ENCODE data around the gene CFAP74. TPM values are rescaled to one million over a fixed set of nuclear protein-coding genes. Genes with fewer than 3 reads are reported as not detected.
A peak's percentile ranks its signal among the peaks of the same experiment; 100 is the strongest.

Gene CFAP74
- total and polyA plus RNA-seq, 2 of the 13 experiments (the other 11 are each of a cell fraction or from before 2014, with no cell fraction given) = 0.27 to 0.62 TPM

- TF ChIP-seq, protein P1, sequence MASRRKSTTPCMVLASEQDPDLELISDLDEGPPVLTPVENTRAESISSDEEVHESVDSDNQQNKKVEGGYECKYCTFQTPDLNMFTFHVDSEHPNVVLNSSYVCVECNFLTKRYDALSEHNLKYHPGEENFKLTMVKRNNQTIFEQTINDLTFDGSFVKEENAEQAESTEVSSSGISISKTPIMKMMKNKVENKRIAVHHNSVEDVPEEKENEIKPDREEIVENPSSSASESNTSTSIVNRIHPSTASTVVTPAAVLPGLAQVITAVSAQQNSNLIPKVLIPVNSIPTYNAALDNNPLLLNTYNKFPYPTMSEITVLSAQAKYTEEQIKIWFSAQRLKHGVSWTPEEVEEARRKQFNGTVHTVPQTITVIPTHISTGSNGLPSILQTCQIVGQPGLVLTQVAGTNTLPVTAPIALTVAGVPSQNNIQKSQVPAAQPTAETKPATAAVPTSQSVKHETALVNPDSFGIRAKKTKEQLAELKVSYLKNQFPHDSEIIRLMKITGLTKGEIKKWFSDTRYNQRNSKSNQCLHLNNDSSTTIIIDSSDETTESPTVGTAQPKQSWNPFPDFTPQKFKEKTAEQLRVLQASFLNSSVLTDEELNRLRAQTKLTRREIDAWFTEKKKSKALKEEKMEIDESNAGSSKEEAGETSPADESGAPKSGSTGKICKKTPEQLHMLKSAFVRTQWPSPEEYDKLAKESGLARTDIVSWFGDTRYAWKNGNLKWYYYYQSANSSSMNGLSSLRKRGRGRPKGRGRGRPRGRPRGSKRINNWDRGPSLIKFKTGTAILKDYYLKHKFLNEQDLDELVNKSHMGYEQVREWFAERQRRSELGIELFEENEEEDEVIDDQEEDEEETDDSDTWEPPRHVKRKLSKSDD (CRISPR knock-in tag; IDR thresholded peaks at IDR 0.05; ENCODE audit: low read depth) = 0 out of 2 replicates have a peak, but pooled peaks have one; percentile 44
- TF ChIP-seq, protein P2, sequence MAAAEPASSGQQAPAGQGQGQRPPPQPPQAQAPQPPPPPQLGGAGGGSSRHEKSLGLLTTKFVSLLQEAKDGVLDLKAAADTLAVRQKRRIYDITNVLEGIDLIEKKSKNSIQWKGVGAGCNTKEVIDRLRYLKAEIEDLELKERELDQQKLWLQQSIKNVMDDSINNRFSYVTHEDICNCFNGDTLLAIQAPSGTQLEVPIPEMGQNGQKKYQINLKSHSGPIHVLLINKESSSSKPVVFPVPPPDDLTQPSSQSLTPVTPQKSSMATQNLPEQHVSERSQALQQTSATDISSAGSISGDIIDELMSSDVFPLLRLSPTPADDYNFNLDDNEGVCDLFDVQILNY (CRISPR knock-in tag; conservative IDR thresholded peaks at IDR 0.05) = no peak
- TF ChIP-seq NPAS2 (CRISPR knock-in tag; IDR thresholded peaks at IDR 0.05; ENCODE audit: borderline replicate concordance) (no peak), ZNF24 (IDR thresholded peaks at IDR 0.05) (no peak), RARA (CRISPR knock-in tag; IDR thresholded peaks at IDR 0.05) (no peak), ERF (CRISPR knock-in tag; IDR thresholded peaks at IDR 0.05) (no peak), ZNF556 (CRISPR knock-in tag; IDR thresholded peaks at IDR 0.05; ENCODE audit: borderline replicate concordance) (no peak)
Measured at GRCh38 chr1:1986451-1987141, 17.0 kb downstream of the CFAP74 start (continued).

DNA sequence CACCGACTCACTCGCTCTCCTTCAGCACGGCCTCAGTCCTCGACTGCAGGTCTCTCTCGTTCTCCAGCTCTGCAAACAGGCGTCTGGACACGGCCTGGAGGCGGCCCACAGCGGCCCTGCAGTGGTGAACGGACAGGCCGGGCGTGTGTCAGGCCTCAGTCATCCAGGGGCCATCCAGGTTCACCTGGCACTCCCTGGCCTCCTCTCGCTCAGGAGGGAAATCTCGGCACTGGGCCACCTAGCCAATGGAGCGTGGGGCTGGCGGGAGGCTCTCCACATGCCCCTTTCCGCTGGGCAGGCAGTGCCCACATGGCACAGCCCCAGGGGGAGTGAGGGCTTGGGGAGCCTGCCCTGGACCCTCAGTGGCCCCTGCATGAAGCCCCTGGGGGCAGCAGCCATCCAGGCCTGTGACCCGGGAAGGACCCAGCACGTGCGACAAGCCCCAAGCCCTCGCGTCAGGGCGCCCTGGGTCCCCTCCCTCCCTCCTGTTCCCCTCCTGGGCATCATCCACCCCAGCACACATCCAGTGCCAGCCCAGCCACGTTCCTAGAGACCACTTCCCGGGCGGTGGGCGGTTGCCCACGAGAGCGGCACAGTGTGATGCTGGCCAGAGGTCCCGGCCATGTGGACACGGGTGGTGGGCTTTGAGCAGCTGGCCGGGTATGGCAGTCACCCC is 18.1 kb downstream of the CFAP74 start:
- in situ Hi-C loops (cut with HindIII; ENCODE audit: extremely low pct_ligation_motif_present, low pct_unique_long_range_greater_than_20kb) (no loop called here), intact Hi-C loops (cut with micrococcal nuclease; ENCODE audit: unreplicated experiment) (no loop called here)
- DNase-seq (ENCODE audit: low spot score) (no peak), FAIRE-seq (no peak), ATAC-seq (peak; percentile 73)
- 36% methylated on average over 9 of the region's 32 CpGs for WGBS (ENCODE audit: low lambda C conversion rate)
- no peak overlapping the region for H3K27ac ChIP-seq (ENCODE audit: extremely low read length, insufficient read depth, low read length)
- no peaks in the 10 kb centered on the region for H3K79me2 ChIP-seq (ENCODE audit: insufficient read depth, low read length)
- H4K20me1 ChIP-seq (ENCODE audit: insufficient read depth, low read length) = no peaks in the 10 kb centered on the region
- no TSS peak for BruUV-seq (replicated peaks)
- H3K4me1 ChIP-seq (ENCODE audit: insufficient read depth, low read length) = peaks cover 46% of the 10 kb centered on the region
- no peak overlapping the region for H2AFZ ChIP-seq (ENCODE audit: low read length)
- no peaks in the 10 kb centered on the region for H3K36me3 ChIP-seq (replicated peaks in 1 of 2; ENCODE audit: control insufficient read depth in 1 of 2, insufficient read depth in 2 of 2, low read length in 2 of 2)
- peaks cover 17 to 48% of the 10 kb centered on the region in 2 experiments; a peak in 4 of 5 replicates for H3K27me3 ChIP-seq (ENCODE audit: control insufficient read depth in 1 of 2, insufficient read depth in 2 of 2, low read length in 2 of 2)
- H3K9me3 ChIP-seq (ENCODE audit: low read length) = no peaks in the 10 kb centered on the region
- no peak overlapping the region for H3K4me2 ChIP-seq (ENCODE audit: low read depth, low read length)
- H3K9ac ChIP-seq (ENCODE audit: insufficient read depth, low read depth, low read length) = no peak overlapping the region
- H3K4me3 ChIP-seq (replicated peaks in 1 of 3; ENCODE audit: insufficient read depth in 1 of 3, low read depth in 2 of 3, low read length in 3 of 3) = no peak overlapping the region
- ChIA-PET CTCF (ENCODE audit: low intra/inter-chr PET ratio, low total read pairs) (no interaction called here), POLR2A (no interaction called here)
- TF ChIP-seq ZNF687 (CRISPR knock-in tag; IDR thresholded peaks at IDR 0.05) (peak; percentile 61), ZFY (CRISPR knock-in tag; IDR thresholded peaks at IDR 0.05) (peak; percentile 32; the same call in 1 of the 2 replicates)
- TF ChIP-seq, protein P3, sequence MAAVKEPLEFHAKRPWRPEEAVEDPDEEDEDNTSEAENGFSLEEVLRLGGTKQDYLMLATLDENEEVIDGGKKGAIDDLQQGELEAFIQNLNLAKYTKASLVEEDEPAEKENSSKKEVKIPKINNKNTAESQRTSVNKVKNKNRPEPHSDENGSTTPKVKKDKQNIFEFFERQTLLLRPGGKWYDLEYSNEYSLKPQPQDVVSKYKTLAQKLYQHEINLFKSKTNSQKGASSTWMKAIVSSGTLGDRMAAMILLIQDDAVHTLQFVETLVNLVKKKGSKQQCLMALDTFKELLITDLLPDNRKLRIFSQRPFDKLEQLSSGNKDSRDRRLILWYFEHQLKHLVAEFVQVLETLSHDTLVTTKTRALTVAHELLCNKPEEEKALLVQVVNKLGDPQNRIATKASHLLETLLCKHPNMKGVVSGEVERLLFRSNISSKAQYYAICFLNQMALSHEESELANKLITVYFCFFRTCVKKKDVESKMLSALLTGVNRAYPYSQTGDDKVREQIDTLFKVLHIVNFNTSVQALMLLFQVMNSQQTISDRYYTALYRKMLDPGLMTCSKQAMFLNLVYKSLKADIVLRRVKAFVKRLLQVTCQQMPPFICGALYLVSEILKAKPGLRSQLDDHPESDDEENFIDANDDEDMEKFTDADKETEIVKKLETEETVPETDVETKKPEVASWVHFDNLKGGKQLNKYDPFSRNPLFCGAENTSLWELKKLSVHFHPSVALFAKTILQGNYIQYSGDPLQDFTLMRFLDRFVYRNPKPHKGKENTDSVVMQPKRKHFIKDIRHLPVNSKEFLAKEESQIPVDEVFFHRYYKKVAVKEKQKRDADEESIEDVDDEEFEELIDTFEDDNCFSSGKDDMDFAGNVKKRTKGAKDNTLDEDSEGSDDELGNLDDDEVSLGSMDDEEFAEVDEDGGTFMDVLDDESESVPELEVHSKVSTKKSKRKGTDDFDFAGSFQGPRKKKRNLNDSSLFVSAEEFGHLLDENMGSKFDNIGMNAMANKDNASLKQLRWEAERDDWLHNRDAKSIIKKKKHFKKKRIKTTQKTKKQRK (IDR thresholded peaks at IDR 0.05; ENCODE audit: low read length) = no peak

All from HepG2 (cell line).